Left ventricle myocardium superior (tissue), 1 donor: ENCODE measurements around the gene TSR3. TPM values are rescaled to one million over a fixed set of nuclear protein-coding genes. Genes with fewer than 3 reads are reported as not detected.

Source experiments
- ATAC-seq: fragments of 200-7000 bp; cut with Tn5 transposase; one replicate; pipeline ENCODE4 v1.9.1; 2020; ENCODE audit warnings: mild to moderate bottlenecking, moderate library complexity
- DNase-seq: peaks from one replicate; pipeline ENCODE4 v3.0.0-alpha.2; 2020
- intact Hi-C: fragments of 100-400 bp; cut with micrococcal nuclease; formaldehyde crosslinking; loops from one replicate; pipeline ENCODE4 v1.11.0; 2022
- total RNA-seq: library from RNA; stranded (reverse); fragmentation: NEBNext Ultra II Directional; extraction: Animal tissue kit (Norgen Biotek cat#: 25700); gene quantifications from one replicate; pipeline ENCODE4 v1.2.1, GENCODE V29; 2021
- donor health status: DM: no; HTN: yes; CAD: no; lungs with severe emphysema.

The TSR3 gene
- total RNA-seq, 1 donor from 2014 or later, result 55.9 TPM

GRCh38 chr16:1299868-1300203 lies 51.8 kb downstream of the TSR3 start:
- ATAC-seq, result no peak
- intact Hi-C loops, result no loop called here
- DNase-seq, result no peak

Other genes starting within 250 kb of the TSR3 start
- 3.2 TPM for gene CACNA1H, start 198.8 kb downstream of the TSR3 start, total RNA-seq
- not detected for gene TPSG1, start 126.6 kb downstream of the TSR3 start, total RNA-seq
- gene TPSB2, start 121.7 kb downstream of the TSR3 start, total RNA-seq, result 7.3 TPM
- gene TPSAB1, start 111.2 kb downstream of the TSR3 start, total RNA-seq, result 4.3 TPM
- gene TPSD1, start 95.8 kb downstream of the TSR3 start, total RNA-seq, result 0.50 TPM
- 93.8 TPM for gene UBE2I, start 42.2 kb downstream of the TSR3 start, total RNA-seq
- gene BAIAP3, start 18.2 kb downstream of the TSR3 start, total RNA-seq, result 5.2 TPM
- 37.6 TPM for gene GNPTG, start 53 bp upstream of the TSR3 start, total RNA-seq
- gene UNKL, start 62.8 kb upstream of the TSR3 start, total RNA-seq, result 16.4 TPM
- 13.3 TPM for gene UQCC4, start 68.9 kb upstream of the TSR3 start, total RNA-seq
- gene PERCC1, start 79.2 kb upstream of the TSR3 start, total RNA-seq, result 0.27 TPM
- 1.6 TPM for gene CCDC154, start 92.7 kb upstream of the TSR3 start, total RNA-seq
- gene CLCN7, start 123.2 kb upstream of the TSR3 start, total RNA-seq, result 53.2 TPM
- not detected for gene PTX4, start 137.1 kb upstream of the TSR3 start, total RNA-seq
- 21.6 TPM for gene TELO2, start 141.5 kb upstream of the TSR3 start, total RNA-seq
- gene TMEM204, start 181.8 kb upstream of the TSR3 start, total RNA-seq, result 28.8 TPM